CD4-positive, alpha-beta T cell treated with Interleukin-17A for 4 hours (primary cell): ENCODE measurements around the gene MITF.

Experiments used
- DNase-seq: peaks from one replicate; pipeline ENCODE4 v3.0.0-alpha.2; 2020; ENCODE audit warnings: mixed read lengths

The MITF gene

GRCh38 chr3:69842351-69842750 is 103.1 kb downstream of the MITF start:
- no peak for DNase-seq

- no peak for DNase-seq
Observed at GRCh38 chr3:69842789-69843188, 103.5 kb downstream of the MITF start.

- no peak for DNase-seq
Observed at GRCh38 chr3:69844706-69845105, 105.4 kb downstream of the MITF start.

GRCh38 chr3:69847303-69847702 is 108.0 kb downstream of the MITF start:
- DNase-seq: no peak

GRCh38 chr3:69848113-69848512 is 108.8 kb downstream of the MITF start:
- DNase-seq: no peak

- no peak for DNase-seq
Observed at GRCh38 chr3:69850849-69851248, 111.6 kb downstream of the MITF start.

- DNase-seq: no peak
Observed at GRCh38 chr3:69853027-69853426, 113.8 kb downstream of the MITF start.

- no peak for DNase-seq
Observed at GRCh38 chr3:69855436-69856162, 116.3 kb downstream of the MITF start.

- DNase-seq: no peak
Observed at GRCh38 chr3:69856965-69857705, 117.9 kb downstream of the MITF start.

- no peak for DNase-seq
Observed at GRCh38 chr3:69861556-69861955, 122.3 kb downstream of the MITF start.

GRCh38 chr3:69864141-69864540 is 124.9 kb downstream of the MITF start:
- no peak for DNase-seq

GRCh38 chr3:69864766-69865165 is 125.5 kb downstream of the MITF start:
- no peak for DNase-seq

GRCh38 chr3:69865925-69866679 is 126.8 kb downstream of the MITF start:
- DNase-seq: no peak

- no peak for DNase-seq
Observed at GRCh38 chr3:69866988-69867720, 127.9 kb downstream of the MITF start.

GRCh38 chr3:69867941-69868505 is 128.8 kb downstream of the MITF start:
- no peak for DNase-seq

- DNase-seq: no peak
Observed at GRCh38 chr3:69868841-69869420, 129.7 kb downstream of the MITF start.

- no peak for DNase-seq
Observed at GRCh38 chr3:69869643-69870042, 130.4 kb downstream of the MITF start.

- DNase-seq: no peak
Observed at GRCh38 chr3:69871251-69871650, 132.0 kb downstream of the MITF start.

- no peak for DNase-seq
Observed at GRCh38 chr3:69871868-69872267, 132.6 kb downstream of the MITF start.

- no peak for DNase-seq
Observed at GRCh38 chr3:69872783-69873378, 133.6 kb downstream of the MITF start.

- no peak for DNase-seq
Observed at GRCh38 chr3:69876073-69876472, 136.8 kb downstream of the MITF start.

GRCh38 chr3:69878254-69878653 is 139.0 kb downstream of the MITF start:
- DNase-seq: no peak
